Measurements from ENCODE around the gene SPEM1.

SPEM1 gene

DNA sequence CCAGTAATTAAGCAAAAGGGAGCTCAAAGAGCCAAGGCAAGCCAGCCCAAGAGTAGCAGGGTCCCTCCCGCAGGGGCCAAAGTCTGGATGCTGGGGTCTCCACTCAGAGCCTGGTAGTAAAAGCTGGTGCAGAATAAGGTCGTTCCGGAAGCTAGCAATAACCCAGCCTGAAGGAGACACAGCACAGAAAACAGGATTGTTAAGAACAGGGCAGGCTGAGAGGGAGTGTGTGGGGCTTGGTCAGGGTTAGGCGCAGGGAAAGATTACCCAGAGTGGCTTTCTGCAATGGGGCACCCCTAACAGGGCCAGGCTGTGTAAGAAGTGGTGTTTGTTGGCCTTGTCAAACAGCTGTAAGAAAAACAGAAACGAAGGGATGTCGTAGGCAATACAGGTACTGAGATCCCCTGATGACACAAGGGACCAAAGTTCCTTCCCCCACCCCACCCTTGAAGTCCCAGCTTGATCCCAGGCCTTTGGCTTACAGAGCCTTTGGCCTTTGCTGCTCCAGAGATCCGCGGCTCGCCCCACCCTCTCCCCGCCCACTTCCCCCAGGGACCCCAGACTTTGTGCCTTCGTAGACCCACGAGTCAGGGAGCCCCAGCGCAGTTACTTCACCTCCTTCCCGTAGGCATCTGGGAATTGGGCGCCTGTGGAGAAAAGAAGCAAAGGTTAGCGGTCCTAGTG lies 16.9 kb upstream of the SPEM1 start:
- TF ChIP-seq, protein P1, sequence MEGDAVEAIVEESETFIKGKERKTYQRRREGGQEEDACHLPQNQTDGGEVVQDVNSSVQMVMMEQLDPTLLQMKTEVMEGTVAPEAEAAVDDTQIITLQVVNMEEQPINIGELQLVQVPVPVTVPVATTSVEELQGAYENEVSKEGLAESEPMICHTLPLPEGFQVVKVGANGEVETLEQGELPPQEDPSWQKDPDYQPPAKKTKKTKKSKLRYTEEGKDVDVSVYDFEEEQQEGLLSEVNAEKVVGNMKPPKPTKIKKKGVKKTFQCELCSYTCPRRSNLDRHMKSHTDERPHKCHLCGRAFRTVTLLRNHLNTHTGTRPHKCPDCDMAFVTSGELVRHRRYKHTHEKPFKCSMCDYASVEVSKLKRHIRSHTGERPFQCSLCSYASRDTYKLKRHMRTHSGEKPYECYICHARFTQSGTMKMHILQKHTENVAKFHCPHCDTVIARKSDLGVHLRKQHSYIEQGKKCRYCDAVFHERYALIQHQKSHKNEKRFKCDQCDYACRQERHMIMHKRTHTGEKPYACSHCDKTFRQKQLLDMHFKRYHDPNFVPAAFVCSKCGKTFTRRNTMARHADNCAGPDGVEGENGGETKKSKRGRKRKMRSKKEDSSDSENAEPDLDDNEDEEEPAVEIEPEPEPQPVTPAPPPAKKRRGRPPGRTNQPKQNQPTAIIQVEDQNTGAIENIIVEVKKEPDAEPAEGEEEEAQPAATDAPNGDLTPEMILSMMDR (IDR thresholded peaks at IDR 0.05; ENCODE audit: low read depth, low read length, missing control alignments) = no peak
- H3K4me3 ChIP-seq (ENCODE audit: low read depth, low read length) = peak overlapping the region; percentile 72
- in situ Hi-C loops (cut with HindIII; ENCODE audit: low sequenced_read_pairs) = no loop called here
- DNase-seq (ENCODE audit: low read depth) = no peak

DNA sequence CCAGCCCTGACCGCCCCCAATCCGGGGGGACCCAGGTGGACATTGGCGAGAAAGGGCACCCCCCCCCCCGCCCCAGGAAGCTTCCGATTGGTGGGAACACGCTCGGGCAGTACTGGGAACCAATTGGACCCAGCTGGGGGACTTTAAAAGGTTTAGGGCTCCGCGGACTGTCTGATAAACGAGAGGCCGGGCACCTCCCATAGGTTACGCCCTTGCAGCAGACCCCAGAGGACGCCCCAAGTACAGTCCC lies 16.5 kb upstream of the SPEM1 start:
- peak overlapping the region; percentile 72 for H3K4me3 ChIP-seq (ENCODE audit: low read depth, low read length)
- in situ Hi-C loops (cut with HindIII; ENCODE audit: low sequenced_read_pairs) = no loop called here
- DNase-seq (ENCODE audit: low read depth) = no peak
- TF ChIP-seq, protein P1 (IDR thresholded peaks at IDR 0.05; ENCODE audit: low read depth, low read length, missing control alignments) = no peak

DNA sequence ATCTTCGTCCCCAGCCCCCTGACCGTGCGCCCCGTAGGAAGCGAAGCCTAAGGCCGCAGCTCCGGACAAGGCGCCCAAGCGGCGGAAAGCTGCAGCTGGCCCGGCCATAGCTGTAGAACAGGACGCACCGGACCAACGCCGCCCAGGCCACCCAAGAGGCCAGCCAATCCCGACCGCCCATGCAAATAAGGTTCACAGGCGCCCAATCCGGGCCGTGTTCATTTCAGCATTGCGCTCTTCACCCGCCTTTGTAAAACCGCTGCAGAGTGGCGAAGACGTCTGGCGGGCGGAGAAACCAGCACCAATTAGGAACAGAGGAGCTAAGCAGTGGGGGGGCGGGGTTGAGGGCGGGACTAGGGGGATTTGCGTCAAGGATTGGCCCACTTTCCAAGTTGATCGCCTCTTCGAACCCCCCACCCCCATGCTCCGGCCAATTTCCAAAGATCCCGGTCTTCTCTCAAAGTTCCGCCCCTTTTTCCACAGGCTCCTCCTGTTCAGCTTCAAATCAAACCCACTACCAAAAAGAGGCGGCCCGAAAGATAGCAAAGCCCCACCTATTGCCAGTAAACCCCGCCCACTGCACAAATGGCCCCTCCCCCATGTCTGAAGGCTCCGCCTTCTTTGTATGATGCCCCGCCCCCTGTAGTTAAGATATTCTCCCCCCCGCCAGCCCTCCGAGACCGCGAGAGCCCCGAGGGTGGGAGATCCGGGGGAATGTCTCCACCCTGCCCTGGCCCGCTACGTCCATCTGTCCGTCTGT lies 16.0 kb upstream of the SPEM1 start, which contains the start of gene TMEM256:
Gene TMEM256, minus strand, starts transcription at position 121 of the 760 bp plus-strand sequence. Its CDS starts 13 bp downstream, at position 108.
- in situ Hi-C loops (cut with HindIII; ENCODE audit: low sequenced_read_pairs) = no loop called here
- TF ChIP-seq, protein P1 (IDR thresholded peaks at IDR 0.05; ENCODE audit: low read depth, low read length, missing control alignments) = no peak
- DNase-seq (ENCODE audit: low read depth) = peak; percentile 99
- peak within 1 kb of the TSS; percentile 72 for H3K4me3 ChIP-seq (ENCODE audit: low read depth, low read length)

DNA sequence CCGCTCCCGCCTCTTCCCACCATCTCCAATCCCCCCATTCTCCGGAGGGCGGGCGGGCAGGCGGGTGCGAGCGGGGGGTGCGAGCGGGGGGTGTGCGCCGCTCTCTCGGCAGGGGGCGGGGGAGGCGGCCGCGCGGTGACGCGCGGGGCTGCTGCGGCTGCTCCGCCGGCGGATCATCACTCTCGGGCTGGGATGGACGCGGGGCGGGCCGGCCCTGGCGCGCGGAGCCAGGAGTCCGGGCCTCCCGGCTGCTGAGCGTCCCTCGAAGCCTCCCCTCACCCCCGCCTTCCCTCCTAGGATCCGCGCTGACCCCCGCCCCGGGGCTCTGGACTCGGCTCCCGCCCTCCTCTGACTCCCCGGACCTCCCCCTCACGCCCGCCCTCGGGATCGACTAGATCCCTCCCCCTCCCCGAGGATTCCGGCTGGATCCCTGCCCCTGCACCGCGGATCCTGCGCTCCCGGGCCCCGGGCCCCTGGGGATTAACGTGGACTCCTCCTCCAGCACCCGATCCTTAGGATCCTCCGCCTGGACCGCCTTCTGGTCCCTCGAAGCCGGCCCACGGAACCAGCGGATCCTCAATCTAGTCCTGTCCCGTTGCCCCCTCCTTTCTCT lies 15.3 kb upstream of the SPEM1 start:
- peak overlapping the region; percentile 72 for H3K4me3 ChIP-seq (ENCODE audit: low read depth, low read length)
- TF ChIP-seq, protein P1 (IDR thresholded peaks at IDR 0.05; ENCODE audit: low read depth, low read length, missing control alignments) = no peak
- in situ Hi-C loops (cut with HindIII; ENCODE audit: low sequenced_read_pairs) = no loop called here
- DNase-seq (ENCODE audit: low read depth) = no peak

DNA sequence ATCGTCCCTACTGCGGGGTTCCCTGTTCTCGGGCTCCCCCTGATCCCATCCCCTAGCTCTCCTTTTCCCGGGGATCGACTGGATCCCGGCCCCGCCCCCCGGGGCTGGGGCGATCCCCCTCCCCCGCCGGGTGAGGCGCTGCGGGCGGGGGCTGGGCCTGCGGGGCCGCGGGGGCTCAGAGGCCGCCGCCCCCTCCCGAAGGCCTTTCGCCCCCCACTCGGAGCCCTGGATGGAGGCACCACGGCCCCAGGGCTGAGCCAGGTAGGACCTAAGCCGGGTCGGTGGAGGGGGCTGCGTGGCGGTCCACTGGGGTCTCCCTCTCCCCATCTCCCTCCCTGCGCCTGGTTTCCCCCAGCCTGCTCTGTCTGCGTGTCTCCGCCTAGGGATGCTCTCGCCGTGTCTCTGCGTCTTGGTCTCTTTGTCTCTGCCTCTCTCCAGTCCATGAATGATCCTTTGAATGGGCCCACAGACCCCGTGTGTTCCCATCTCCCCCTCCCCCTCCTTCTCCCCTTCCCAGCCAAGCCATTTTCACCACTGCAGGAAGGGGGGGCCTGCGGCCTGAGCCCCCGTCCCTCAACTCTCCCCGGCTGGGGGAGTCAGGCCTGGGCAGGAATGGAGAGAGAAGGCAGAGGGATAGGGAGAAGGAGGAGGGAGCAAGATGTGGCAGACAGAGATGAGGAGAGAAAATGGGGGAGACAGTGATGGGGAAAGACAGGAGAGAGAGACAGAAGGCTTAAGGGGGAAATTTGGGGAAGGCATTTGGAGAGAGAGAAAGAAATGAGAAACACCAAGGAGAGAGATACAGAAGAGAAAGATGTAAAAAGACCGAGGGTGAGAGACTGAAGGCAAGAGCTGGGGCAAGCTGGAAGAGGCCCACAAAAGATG lies 14.5 kb upstream of the SPEM1 start:
- in situ Hi-C loops (cut with HindIII; ENCODE audit: low sequenced_read_pairs) = no loop called here
- H3K4me3 ChIP-seq (ENCODE audit: low read depth, low read length) = peak overlapping the region; percentile 72
- TF ChIP-seq, protein P1 (IDR thresholded peaks at IDR 0.05; ENCODE audit: low read depth, low read length, missing control alignments) = no peak
- DNase-seq (ENCODE audit: low read depth) = no peak

DNA sequence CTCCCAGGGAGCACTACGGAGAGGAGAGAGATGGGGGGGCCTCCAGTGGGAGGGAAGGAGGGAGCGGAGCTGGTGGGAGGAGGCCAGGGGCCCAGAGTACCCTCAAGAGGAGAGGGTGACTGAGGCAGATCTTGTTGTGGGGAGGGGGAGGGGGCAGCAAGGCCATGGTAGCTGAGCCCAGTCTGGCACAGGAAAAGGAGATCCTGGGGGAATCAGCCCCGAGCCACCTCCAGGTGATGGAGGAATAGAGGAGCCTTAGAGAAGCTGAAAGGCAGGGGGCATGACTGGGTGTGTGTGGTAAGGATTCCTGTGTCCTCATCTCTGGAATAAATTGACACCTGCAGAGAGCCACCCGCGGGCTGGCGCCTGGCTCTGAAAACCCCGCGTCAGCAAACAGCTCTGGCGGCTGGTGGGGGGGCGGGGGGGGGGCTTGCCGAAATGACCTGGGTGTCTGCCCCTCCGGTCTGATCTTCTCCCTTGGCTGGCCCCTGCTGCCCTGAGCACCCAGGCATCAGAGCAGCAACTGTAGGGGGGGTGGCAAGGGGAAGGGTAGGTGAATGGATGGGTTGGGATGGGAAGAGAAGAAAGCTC lies 13.8 kb upstream of the SPEM1 start:
- in situ Hi-C loops (cut with HindIII; ENCODE audit: low sequenced_read_pairs) = no loop called here
- peak overlapping the region; percentile 72 for H3K4me3 ChIP-seq (ENCODE audit: low read depth, low read length)
- DNase-seq (ENCODE audit: low read depth) = no peak
- TF ChIP-seq, protein P1 (IDR thresholded peaks at IDR 0.05; ENCODE audit: low read depth, low read length, missing control alignments) = no peak
